Pancreas (tissue), 10 donors: ENCODE measurements around the gene SAMD13. TPM values are rescaled to one million over a fixed set of nuclear protein-coding genes. Genes with fewer than 3 reads are reported as not detected.

ENCODE experiments used
- ATAC-seq, 4 donors: fragments of 200-7000 bp; cut with Tn5 transposase; one replicate each; pipeline versions ENCODE4 v1.8.0 to v1.9.1; 2020; ENCODE audit warnings: mild to moderate bottlenecking in 4 of 4, moderate library complexity in 4 of 4
- DNase-seq, 6 donors: peaks; one replicate each; pipeline ENCODE4 v3.0.0-alpha.2; 2020
- FAIRE-seq: peaks from 2 replicates; lab custom pipeline; 2012; peaks lifted over from hg19 to GRCh38; lab: Jason Lieb, UNC
- H3K27ac ChIP-seq, 4 donors: fragments of 200-600 bp; sonication (generic); 1 replicate in 3 of 4; 2 replicates in 1 of 4; pipeline versions ENCODE4 v1.5.0 to v1.8.0; 2020
- H3K27me3 ChIP-seq, 4 donors: fragments of 200-600 bp; one replicate each; pipeline ENCODE4 v1.8.0; 2021
- H3K36me3 ChIP-seq, 3 donors: fragments of 200-600 bp; sonication (generic) in 1 of 3; one replicate each; pipeline versions ENCODE4 v1.5.0 to v1.8.0; 2020 to 2021
- H3K4me1 ChIP-seq, 3 donors: fragments of 200-600 bp; one replicate each; pipeline ENCODE4 v1.8.0; 2021
- H3K4me3 ChIP-seq, 4 donors: fragments of 200-600 bp; sonication (generic) in 2 of 4; one replicate each; pipeline versions ENCODE4 v1.5.0 to v1.8.0; 2020 to 2021
- H3K9me3 ChIP-seq, 4 donors: fragments of 200-600 bp; one replicate each; pipeline ENCODE4 v1.8.0; 2021
- CTCF ChIP-seq, 4 donors: fragments of 200-600 bp; sonication (generic) in 3 of 4; IDR thresholded peaks; one replicate each; pipeline versions ENCODE4 v1.5.0 to v1.8.0; 2021; ENCODE audit warnings: antibody characterized with exemption in 4 of 4
- whole genome bisulfite sequencing, 2 donors: extraction: QIAGEN DNeasy Blood & Tissue Kit; methylation state at CpG; one replicate each; pipeline ENCODE4 v1.1.7; 2013; 5-methylcytosine and 5-hydroxymethylcytosine counted together
- intact Hi-C, 3 donors: fragments of 100-400 bp; cut with DNase I; formaldehyde crosslinking; loops; one replicate each; pipeline versions ENCODE4 v1.11.1 to v1.14.2; 2022
- polyA plus RNA-seq, 2 donors: library from polyadenylated mRNA; stranded (reverse); fragments of 200-250 nt; gene quantifications; one replicate each; pipeline ENCODE4 v1.2.3, GENCODE V29; 2013
- total RNA-seq, 6 donors: library from RNA; stranded (reverse); fragmentation: NEBNext Ultra II Directional in 4 of 6; extraction: Animal tissue kit (Norgen Biotek cat#: 25700) in 4 of 6; gene quantifications; one replicate each; pipeline versions ENCODE4 v1.2.1 to v1.2.4, GENCODE V29; 2021 to 2023
- donor health status: healthy with polysubstance abuse.
- donor health status: DM: no; HTN: no; CAD: no; lungs with moderate emphysema.
- donor health status: DM: no; HTN: no; CAD: no.
- donor health status: control.
- donor health status: control.
- donor health status: Bipolar disorder and iron deficiency.
- donor health status: DM: yes; HTN: yes; CAD: no.
- donor health status: DM: no; HTN: no; CAD: no.
- donor health status: DM: no; HTN: no; CAD: no.
- donor health status: DM: yes; HTN: yes; CAD: no.

The SAMD13 gene
- total and polyA plus RNA-seq, 8 donors = 0.57 to 2.6 (median 0.67) TPM

GRCh38 chr1:84294751-84295150 is 6.8 kb upstream of the SAMD13 start:
- Histone ChIP-seq H3K27me3 (no peaks in the 10 kb centered on the region), H3K36me3 (no peaks in the 10 kb centered on the region), H3K4me3 (no peak overlapping the region), H3K9me3 (no peaks in the 10 kb centered on the region), H3K4me1 (peaks cover 0 to 5% (median 2%) of the 10 kb centered on the region in 3 donors), H3K27ac (no peak overlapping the region)
- ATAC-seq (no peak), DNase-seq (no peak), FAIRE-seq (no peak)
- no peak for TF ChIP-seq CTCF (IDR thresholded peaks at IDR 0.05)
- intact Hi-C loops = no loop called here
- 97 to 99% methylated on average over 3 of the region's 3 CpGs for WGBS, 2 donors

GRCh38 chr1:84297546-84298244 is 3.8 kb upstream of the SAMD13 start:
- Histone ChIP-seq H3K4me1 (peaks cover 0 to 27% (median 23%) of the 10 kb centered on the region in 3 donors), H3K4me3 (peak overlapping the region in 2 of 4 donors; percentile 75 to 81), H3K9me3 (no peaks in the 10 kb centered on the region), H3K27me3 (no peaks in the 10 kb centered on the region), H3K36me3 (no peaks in the 10 kb centered on the region), H3K27ac (peak overlapping the region in 2 of 4 donors; percentile 85 to 86)
- ATAC-seq (no peak), FAIRE-seq (no peak), DNase-seq (no peak)
- TF ChIP-seq CTCF (IDR thresholded peaks at IDR 0.05) = no peak
- intact Hi-C loops = no loop called here
- 46 to 54% methylated on average over 10 of the region's 10 CpGs for WGBS, 2 donors

GRCh38 chr1:84298328-84298683 is 3.2 kb upstream of the SAMD13 start:
- no peaks in the 10 kb centered on the region for H3K27me3 ChIP-seq
- intact Hi-C loops = no loop called here
- ATAC-seq = peak; percentile 73 to 84 (median 78)
- 0% methylated on average over 25 to 34 of the region's 34 CpGs for WGBS, 2 donors
- peak; percentile 34 to 81 (median 53) for DNase-seq
- H3K36me3 ChIP-seq = no peaks in the 10 kb centered on the region
- H3K4me1 ChIP-seq = peaks cover 0 to 27% (median 23%) of the 10 kb centered on the region in 3 donors
- H3K4me3 ChIP-seq = peak overlapping the region; percentile 75 to 83 (median 80)
- H3K9me3 ChIP-seq = no peaks in the 10 kb centered on the region
- no peak for TF ChIP-seq CTCF (IDR thresholded peaks at IDR 0.05)
- peak overlapping the region; percentile 71 to 86 (median 80) for H3K27ac ChIP-seq
- FAIRE-seq = no peak

- Histone ChIP-seq H3K9me3 (no peaks in the 10 kb centered on the region), H3K27me3 (no peaks in the 10 kb centered on the region), H3K36me3 (no peaks in the 10 kb centered on the region), H3K27ac (peak overlapping the region; percentile 71 to 86 (median 80)), H3K4me1 (peaks cover 0 to 27% (median 23%) of the 10 kb centered on the region in 3 donors), H3K4me3 (peak overlapping the region; percentile 75 to 83 (median 80))
- intact Hi-C loops = no loop called here
- FAIRE-seq = no peak
- no peak for TF ChIP-seq CTCF (IDR thresholded peaks at IDR 0.05)
- peak; percentile 51 to 64 (median 57) for ATAC-seq
- peak; percentile 19 to 75 (median 38) for DNase-seq
- 1% methylated on average over 50 of the region's 50 CpGs for WGBS, 2 donors
Observed at GRCh38 chr1:84298684-84299535, 2.6 kb upstream of the SAMD13 start.
